HCT116 (cell line): ENCODE measurements around the gene RASL11A. TPM values are rescaled to one million over a fixed set of nuclear protein-coding genes. Genes with fewer than 3 reads are reported as not detected.

Experiments used
- ATAC-seq: fragments of 200-7000 bp; cut with Tn5 transposase; 2 replicates; pipeline ENCODE4 v1.9.1; 2020; ENCODE audit warnings: mild to moderate bottlenecking, moderate library complexity
- BruUV-seq: library from RNA; stranded (reverse); fragments of 400-500 nt; replicated peaks from 2 replicates; lab custom pipeline; 2021; lab: Mats Ljungman, UMichigan
- CTCF ChIA-PET: fragments of 300-600 bp; sonication (Branson Sonifier 250); formaldehyde crosslinking; loops from one replicate; lab custom pipeline; 2021; ENCODE audit warnings: antibody characterized with exemption; lab: Charles Lee
- POLR2A ChIA-PET: fragments of 300-600, 350-600 bp; sonication (Branson Sonifier 250); formaldehyde crosslinking; loops from one replicate; lab custom pipeline; 2021; ENCODE audit warnings: antibody characterized with exemption; lab: Charles Lee
- RAD21 ChIA-PET, 2 experiments: fragments of 300-600 bp; sonication (Branson Sonifier 250); formaldehyde crosslinking; loops; one replicate each; lab custom pipeline; 2023; ENCODE audit warnings: low total read pairs in 2 of 2; ENCODE audit not compliant: uncharacterized antibody in 2 of 2, unreplicated experiment in 2 of 2, low non-redundant PET in 1 of 2; lab: Charles Lee
- DNase-seq: peaks from one replicate; pipeline ENCODE4 v3.0.0-alpha.2; 2010; ENCODE audit warnings: low read depth, low spot score
- H2AFZ ChIP-seq: fragments of 200-600 bp; shearing (Covaris generic), sonication (generic); 2 replicates; pipeline ENCODE4 v1.6.1; 2017; ENCODE audit warnings: low read depth, mixed run types, mixed read lengths, antibody characterized with exemption, low read length; ENCODE audit not compliant: poor library complexity, severe bottlenecking
- H3K27ac ChIP-seq: 2 replicates; pipeline ENCODE4 v1.5.1; 2012; ENCODE audit warnings: low read depth, low read length
- H3K27me3 ChIP-seq: fragments of 200-600 bp; sonication (generic); 2 replicates; pipeline ENCODE4 v1.6.1; 2016; ENCODE audit warnings: mixed run types, low read length, mixed read lengths; ENCODE audit not compliant: insufficient read depth
- H3K36me3 ChIP-seq, 2 experiments: fragments of 200-500 bp in 1 of 2; fragments of 200-600 bp in 1 of 2; sonication (Bioruptor generic) in 1 of 2; sonication (generic) in 1 of 2; 2 replicates each; pipeline versions ENCODE4 v1.5.1 to v1.6.1; 2014 to 2016; ENCODE audit warnings: low read length in 2 of 2, inconsistent platforms in 1 of 2, mixed read lengths in 1 of 2, mixed run types in 1 of 2; ENCODE audit not compliant: insufficient read depth in 2 of 2, control insufficient read depth in 1 of 2
- H3K4me1 ChIP-seq, 2 experiments: fragments of 200-600 bp in 1 of 2; sonication (generic) in 1 of 2; 2 replicates each; pipeline versions ENCODE4 v1.5.1 to v1.6.1; 2012 to 2017; ENCODE audit warnings: low read length in 2 of 2, inconsistent platforms in 1 of 2, mild to moderate bottlenecking in 1 of 2, mixed read lengths in 1 of 2, mixed run types in 1 of 2, moderate library complexity in 1 of 2; ENCODE audit not compliant: insufficient read depth in 2 of 2, control insufficient read depth in 1 of 2
- H3K4me2 ChIP-seq: fragments of 200-600 bp; sonication (generic); 2 replicates; pipeline ENCODE4 v1.6.1; 2017; ENCODE audit warnings: mixed run types, low read length, mixed read lengths
- H3K4me3 ChIP-seq, 2 experiments: fragments of 200-600 bp in 1 of 2; sonication (generic) in 1 of 2; replicated peaks in 1 of 2; 2 replicates each; pipeline ENCODE4 v1.5.1; 2011 to 2016; ENCODE audit warnings: low read length in 2 of 2, control low read depth in 1 of 2, low read depth in 1 of 2, mild to moderate bottlenecking in 1 of 2, mixed read lengths in 1 of 2, mixed run types in 1 of 2
- H3K79me2 ChIP-seq: fragments of 200-600 bp; sonication (generic); 2 replicates; pipeline ENCODE4 v1.6.1; 2017; ENCODE audit warnings: mild to moderate bottlenecking, mixed run types, low read length, moderate library complexity, mixed read lengths; ENCODE audit not compliant: insufficient read depth
- H3K9ac ChIP-seq: fragments of 200-600 bp; sonication (generic); 2 replicates; pipeline ENCODE4 v1.6.1; 2016; ENCODE audit warnings: low read length, mixed read lengths
- H3K9me2 ChIP-seq: fragments of 200-600 bp; sonication (generic), shearing (Covaris generic); 2 replicates; pipeline ENCODE4 v1.6.1; 2017; ENCODE audit warnings: mixed run types, mild to moderate bottlenecking, moderate library complexity; ENCODE audit not compliant: insufficient read depth
- H3K9me3 ChIP-seq, 2 experiments: fragments of 200-500 bp in 1 of 2; fragments of 200-600 bp in 1 of 2; sonication (Bioruptor generic) in 1 of 2; sonication (generic) in 1 of 2; 2 replicates each; pipeline ENCODE4 v1.6.1; 2014 to 2017; ENCODE audit warnings: low read length in 2 of 2, mixed read lengths in 2 of 2, inconsistent platforms in 1 of 2, low read depth in 1 of 2, mild to moderate bottlenecking in 1 of 2, mixed run types in 1 of 2, moderate library complexity in 1 of 2; ENCODE audit not compliant: control insufficient read depth in 1 of 2, insufficient read depth in 1 of 2
- H4K20me1 ChIP-seq: fragments of 200-600 bp; sonication (generic), shearing (Covaris generic); 2 replicates; pipeline ENCODE4 v1.6.1; 2017; ENCODE audit warnings: mixed run types, mild to moderate bottlenecking, moderate library complexity; ENCODE audit not compliant: insufficient read depth
- CBX3 ChIP-seq: IDR thresholded peaks from 2 replicates; pipeline ENCODE4 v1.6.1; 2012; ENCODE audit warnings: low read depth
- EGR1 ChIP-seq: IDR thresholded peaks from 2 replicates; pipeline ENCODE4 v1.6.1; 2012; ENCODE audit warnings: low read depth
- FOSL1 ChIP-seq: IDR thresholded peaks from 2 replicates; pipeline ENCODE4 v1.6.1; 2012; ENCODE audit warnings: low read depth
- POLR2A ChIP-seq: IDR thresholded peaks from 2 replicates; pipeline ENCODE4 v1.7.0; 2011; ENCODE audit warnings: borderline replicate concordance; ENCODE audit not compliant: insufficient read depth, insufficient read length; ENCODE audit errors: extremely low read depth
- POLR2AphosphoS5 ChIP-seq: IDR thresholded peaks from 2 replicates; pipeline ENCODE4 v1.6.1; 2011; ENCODE audit warnings: mild to moderate bottlenecking, low read depth, low read length, moderate library complexity
- RAD21 ChIP-seq: IDR thresholded peaks from 2 replicates; pipeline ENCODE4 v1.6.1; 2012; ENCODE audit warnings: low read depth, mild to moderate bottlenecking
- REST ChIP-seq: IDR thresholded peaks from 2 replicates; pipeline ENCODE4 v1.6.1; 2012; ENCODE audit warnings: low read depth
- SIN3A ChIP-seq: IDR thresholded peaks from 2 replicates; pipeline ENCODE4 v1.6.1; 2012; ENCODE audit warnings: low read depth
- SP1 ChIP-seq: IDR thresholded peaks from 2 replicates; pipeline ENCODE4 v1.6.1; 2012; ENCODE audit warnings: low read depth
- SRF ChIP-seq: IDR thresholded peaks from 2 replicates; pipeline ENCODE4 v1.6.1; 2012; ENCODE audit warnings: low read depth
- TCF7L2 ChIP-seq: IDR thresholded peaks from 2 replicates; pipeline ENCODE4 v1.7.0; 2011; ENCODE audit warnings: borderline replicate concordance, inconsistent platforms; ENCODE audit not compliant: insufficient read depth, insufficient read length; ENCODE audit errors: extremely low read depth
- ZBTB33 ChIP-seq: IDR thresholded peaks from 2 replicates; pipeline ENCODE4 v1.6.1; 2011; ENCODE audit warnings: mild to moderate bottlenecking, low read length, moderate library complexity; ENCODE audit not compliant: insufficient replicate concordance; ENCODE audit errors: extremely low read depth
- ZFX ChIP-seq: fragments of 450-650 bp; IDR thresholded peaks from 2 replicates; pipeline ENCODE4 v1.6.1; 2017
- ZNF274 ChIP-seq: fragments of 200-500 bp; sonication (Bioruptor generic); IDR thresholded peaks from 2 replicates; pipeline ENCODE4 v1.6.1; 2014; ENCODE audit warnings: mild to moderate bottlenecking, low read depth, low read length, inconsistent platforms
- intact Hi-C: fragments of 100-400 bp; cut with micrococcal nuclease; formaldehyde crosslinking; loops from 2 replicates; pipeline ENCODE4 v1.10.0; 2022
- total RNA-seq: library from RNA; stranded (reverse); gene quantifications from one replicate; pipeline ENCODE4 v1.2.1, GENCODE V29; 2021; ENCODE audit not compliant: unreplicated experiment
- TF ChIP-seq, protein P1 (sequence below): IDR thresholded peaks from 2 replicates; pipeline ENCODE4 v1.6.1; 2012
- TF ChIP-seq, protein P2 (sequence below): IDR thresholded peaks from 2 replicates; pipeline ENCODE4 v1.6.1; 2012

Gene RASL11A
- total RNA-seq, 1 experiment from 2014 or later = 5.0 TPM

DNA sequence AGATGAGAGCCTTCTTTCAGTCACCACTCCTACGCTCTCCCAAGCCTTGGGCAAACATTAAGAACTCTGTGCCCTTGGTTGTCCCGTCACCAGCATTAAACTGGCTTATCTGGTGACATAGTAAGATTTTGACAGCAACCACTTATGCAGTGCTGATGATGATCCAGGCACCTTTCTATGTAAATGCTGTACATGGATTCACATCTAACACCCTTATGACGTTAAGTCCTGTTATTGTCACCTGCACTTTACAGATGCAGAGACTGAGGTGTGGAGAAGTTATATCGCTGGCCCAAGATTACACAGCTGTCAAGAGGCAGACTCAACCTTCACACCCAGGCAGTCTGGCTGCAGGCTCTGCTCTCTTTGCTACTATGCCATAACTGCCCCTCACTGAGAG is 25.0 kb downstream of the RASL11A start:
- no peak overlapping the region for H3K27ac ChIP-seq
- no peaks in the 10 kb centered on the region for H4K20me1 ChIP-seq
- H3K36me3 ChIP-seq = no peaks in the 10 kb centered on the region
- no peak overlapping the region for H3K4me2 ChIP-seq
- H3K4me1 ChIP-seq = no peaks in the 10 kb centered on the region
- no TSS peak for BruUV-seq
- no peak for ATAC-seq
- no peaks in the 10 kb centered on the region for H3K9me3 ChIP-seq
- no peaks in the 10 kb centered on the region for H3K9me2 ChIP-seq
- DNase-seq = no peak
- no peak overlapping the region for H2AFZ ChIP-seq
- no peak for TF ChIP-seq ZNF274
- TF ChIP-seq REST = no peak
- TF ChIP-seq, protein P1, sequence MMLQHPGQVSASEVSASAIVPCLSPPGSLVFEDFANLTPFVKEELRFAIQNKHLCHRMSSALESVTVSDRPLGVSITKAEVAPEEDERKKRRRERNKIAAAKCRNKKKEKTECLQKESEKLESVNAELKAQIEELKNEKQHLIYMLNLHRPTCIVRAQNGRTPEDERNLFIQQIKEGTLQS = no peak
- TF ChIP-seq POLR2AphosphoS5 = no peak
- no peak for TF ChIP-seq ZFX
- no peak for TF ChIP-seq SRF
- TF ChIP-seq TCF7L2 = no peak
- TF ChIP-seq FOSL1 = no peak
- no peak for TF ChIP-seq RAD21
- no peak for TF ChIP-seq SP1
- TF ChIP-seq POLR2A = no peak
- TF ChIP-seq ZBTB33 = no peak
- TF ChIP-seq SIN3A = no peak
- TF ChIP-seq, protein P2, sequence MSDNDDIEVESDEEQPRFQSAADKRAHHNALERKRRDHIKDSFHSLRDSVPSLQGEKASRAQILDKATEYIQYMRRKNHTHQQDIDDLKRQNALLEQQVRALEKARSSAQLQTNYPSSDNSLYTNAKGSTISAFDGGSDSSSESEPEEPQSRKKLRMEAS = no peak
- TF ChIP-seq CBX3 = no peak
- TF ChIP-seq EGR1 = no peak
- ChIA-PET POLR2A (no interaction called here), RAD21 (no interaction called here), CTCF (no interaction called here)
- no peak overlapping the region for H3K9ac ChIP-seq
- H3K27me3 ChIP-seq = no peaks in the 10 kb centered on the region
- no peaks in the 10 kb centered on the region for H3K79me2 ChIP-seq
- no peak overlapping the region for H3K4me3 ChIP-seq
- intact Hi-C loops = no loop called here
